ENCODE results near the gene PTPRK.

PTPRK gene

GRCh38 chr6:128339635-128340450 lies 180.6 kb downstream of the PTPRK start:
- DNase-seq: no peak

- DNase-seq: no peak
Observed at GRCh38 chr6:128337619-128338018, 182.8 kb downstream of the PTPRK start.

- DNase-seq: no peak
Observed at GRCh38 chr6:128336436-128337095, 183.8 kb downstream of the PTPRK start.

GRCh38 chr6:128335963-128336362 lies 184.4 kb downstream of the PTPRK start:
- no peak for DNase-seq

- DNase-seq: no peak
Observed at GRCh38 chr6:128333581-128334223, 186.7 kb downstream of the PTPRK start.

GRCh38 chr6:128327890-128328289 lies 192.5 kb downstream of the PTPRK start:
- no peak for DNase-seq

GRCh38 chr6:128323011-128323410 lies 197.4 kb downstream of the PTPRK start:
- DNase-seq: no peak

GRCh38 chr6:128319946-128320345 lies 200.5 kb downstream of the PTPRK start:
- no peak for DNase-seq

GRCh38 chr6:128319157-128319556 lies 201.2 kb downstream of the PTPRK start:
- no peak for DNase-seq

- peak; percentile 56 for DNase-seq
Observed at GRCh38 chr6:128316258-128316929, 204.0 kb downstream of the PTPRK start.

GRCh38 chr6:128314190-128314589 lies 206.2 kb downstream of the PTPRK start:
- DNase-seq: no peak

GRCh38 chr6:128311944-128312570 lies 208.3 kb downstream of the PTPRK start:
- no peak for DNase-seq

- DNase-seq: no peak
Observed at GRCh38 chr6:128310451-128310850, 209.9 kb downstream of the PTPRK start.

GRCh38 chr6:128307671-128308070 lies 212.7 kb downstream of the PTPRK start:
- DNase-seq: no peak

GRCh38 chr6:128305976-128306375 lies 214.4 kb downstream of the PTPRK start:
- no peak for DNase-seq

- DNase-seq: no peak
Observed at GRCh38 chr6:128305228-128305627, 215.2 kb downstream of the PTPRK start.

GRCh38 chr6:128303870-128304269 lies 216.5 kb downstream of the PTPRK start:
- DNase-seq: no peak

GRCh38 chr6:128302942-128303341 lies 217.5 kb downstream of the PTPRK start:
- DNase-seq: no peak

- no peak for DNase-seq
Observed at GRCh38 chr6:128295670-128296069, 224.7 kb downstream of the PTPRK start.

GRCh38 chr6:128290221-128290620 lies 230.2 kb downstream of the PTPRK start:
- DNase-seq: no peak

GRCh38 chr6:128284128-128284527 lies 236.3 kb downstream of the PTPRK start:
- no peak for DNase-seq

GRCh38 chr6:128282961-128283360 lies 237.4 kb downstream of the PTPRK start:
- DNase-seq: no peak

GRCh38 chr6:128280960-128281359 lies 239.4 kb downstream of the PTPRK start:
- no peak for DNase-seq

Data from NCI-H1105 treated with DMSO at 0.1 percent for 48 hours (cell line).